D341Med (cell line): ENCODE data around the gene MC1R.
"Not testable (repeated sequence)": the region's sequence is repeated elsewhere in the genome, so short reads cannot be mapped to it uniquely, and the experiment has no call there.

Experiments
- DNase-seq: peaks from one replicate; pipeline ENCODE4 v3.0.0; 2012; ENCODE audit warnings: low spot score

Gene MC1R

GRCh38 chr16:89960966-89961365 is 42.3 kb downstream of the MC1R start:
- no peak for DNase-seq

- DNase-seq = no peak
These were observed 43.3 kb downstream of the MC1R start for GRCh38 chr16:89961920-89962319.

GRCh38 chr16:89962754-89963498 is 44.3 kb downstream of the MC1R start:
- DNase-seq = no peak

- no peak for DNase-seq
These were observed 45.5 kb downstream of the MC1R start for GRCh38 chr16:89964201-89964600.

- DNase-seq = no peak
These were observed 47.0 kb downstream of the MC1R start for GRCh38 chr16:89965447-89966225.

GRCh38 chr16:89966756-89967155 is 48.1 kb downstream of the MC1R start:
- DNase-seq = no peak

- not testable (repeated sequence) for DNase-seq
These were observed 48.8 kb downstream of the MC1R start for GRCh38 chr16:89967436-89967835.

GRCh38 chr16:89968074-89968473 is 49.4 kb downstream of the MC1R start:
- DNase-seq = not testable (repeated sequence)

- DNase-seq = no peak
These were observed 51.2 kb downstream of the MC1R start for GRCh38 chr16:89969741-89970410.
